ENCODE measurements around the gene PDE10A. TPM values are rescaled to one million over a fixed set of nuclear protein-coding genes. Genes with fewer than 3 reads are reported as not detected.
"Not testable (repeated sequence)": the region's sequence is repeated elsewhere in the genome, so short reads cannot be mapped to it uniquely, and the experiment has no call there.

PDE10A gene
- total RNA-seq, 4 donors from 2014 or later, result 2.9 to 8.8 (median 3.9) TPM

DNA sequence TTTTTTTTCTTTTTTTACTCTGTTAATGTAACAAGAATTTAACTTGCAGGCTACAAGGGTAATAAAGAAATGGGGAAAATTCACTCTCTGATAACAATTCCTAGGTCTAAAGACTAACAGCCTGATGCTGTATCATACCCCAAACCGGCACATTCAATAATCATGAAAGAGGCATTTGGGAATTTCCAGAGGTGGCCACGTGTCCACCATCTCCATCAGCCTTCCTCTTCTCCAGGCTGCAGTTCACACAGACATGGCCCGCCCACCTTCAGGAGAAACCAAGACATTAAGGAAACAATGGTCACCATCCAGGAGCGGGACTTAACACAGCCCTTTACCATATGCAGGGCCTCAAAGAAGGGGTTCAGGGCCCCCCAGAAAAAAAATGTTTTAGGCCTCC, 44.8 kb downstream of the PDE10A start:
- Histone ChIP-seq H3K9me3 (no peaks in the 10 kb centered on the region), H3K27ac (replicated peaks in 1 of 4) (no peak overlapping the region), H3K27me3 (no peaks in the 10 kb centered on the region), H3K36me3 (no peaks in the 10 kb centered on the region), H3K4me3 (no peak overlapping the region), H3K4me1 (no peaks in the 10 kb centered on the region)
- intact Hi-C loops (cut with DNase I), result no loop called here
- WGBS, result 90% methylated on average over 4 of the region's 4 CpGs
- TF ChIP-seq POLR2AphosphoS5 (IDR thresholded peaks at IDR 0.05) (no peak), POLR2A (IDR thresholded peaks at IDR 0.05; ENCODE audit: low read depth) (no peak), EP300 (IDR thresholded peaks at IDR 0.05) (no peak)
- TF ChIP-seq, protein P1, sequence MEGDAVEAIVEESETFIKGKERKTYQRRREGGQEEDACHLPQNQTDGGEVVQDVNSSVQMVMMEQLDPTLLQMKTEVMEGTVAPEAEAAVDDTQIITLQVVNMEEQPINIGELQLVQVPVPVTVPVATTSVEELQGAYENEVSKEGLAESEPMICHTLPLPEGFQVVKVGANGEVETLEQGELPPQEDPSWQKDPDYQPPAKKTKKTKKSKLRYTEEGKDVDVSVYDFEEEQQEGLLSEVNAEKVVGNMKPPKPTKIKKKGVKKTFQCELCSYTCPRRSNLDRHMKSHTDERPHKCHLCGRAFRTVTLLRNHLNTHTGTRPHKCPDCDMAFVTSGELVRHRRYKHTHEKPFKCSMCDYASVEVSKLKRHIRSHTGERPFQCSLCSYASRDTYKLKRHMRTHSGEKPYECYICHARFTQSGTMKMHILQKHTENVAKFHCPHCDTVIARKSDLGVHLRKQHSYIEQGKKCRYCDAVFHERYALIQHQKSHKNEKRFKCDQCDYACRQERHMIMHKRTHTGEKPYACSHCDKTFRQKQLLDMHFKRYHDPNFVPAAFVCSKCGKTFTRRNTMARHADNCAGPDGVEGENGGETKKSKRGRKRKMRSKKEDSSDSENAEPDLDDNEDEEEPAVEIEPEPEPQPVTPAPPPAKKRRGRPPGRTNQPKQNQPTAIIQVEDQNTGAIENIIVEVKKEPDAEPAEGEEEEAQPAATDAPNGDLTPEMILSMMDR (IDR thresholded peaks at IDR 0.05), result no peak
- DNase-seq (ENCODE audit: extremely low spot score), result no peak

DNA sequence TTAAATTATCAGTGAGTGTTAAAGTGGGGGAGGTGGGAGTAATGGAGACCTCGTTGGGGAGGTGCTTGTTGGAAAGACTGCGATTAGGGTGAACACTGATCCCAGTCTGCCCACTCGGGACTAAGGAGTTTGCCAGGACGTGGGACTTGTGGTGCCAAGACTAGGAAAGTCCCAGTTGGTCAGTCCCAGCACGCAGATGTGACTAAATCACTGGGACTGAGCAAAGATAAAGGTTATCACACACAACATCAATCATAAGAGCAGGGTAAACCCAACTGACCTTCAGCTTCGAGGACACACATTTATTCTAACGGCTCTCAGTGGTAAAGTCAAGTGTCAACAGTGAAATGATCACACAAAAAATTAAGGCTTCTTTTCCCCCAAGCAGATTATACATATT, 45.5 kb downstream of the PDE10A start:
- intact Hi-C loops (cut with DNase I), result no loop called here
- Histone ChIP-seq H3K36me3 (no peaks in the 10 kb centered on the region), H3K9me3 (no peaks in the 10 kb centered on the region), H3K27me3 (no peaks in the 10 kb centered on the region), H3K27ac (replicated peaks in 1 of 4) (no peak overlapping the region), H3K4me1 (no peaks in the 10 kb centered on the region), H3K4me3 (no peak overlapping the region)
- TF ChIP-seq POLR2AphosphoS5 (IDR thresholded peaks at IDR 0.05) (no peak), POLR2A (IDR thresholded peaks at IDR 0.05; ENCODE audit: low read depth) (no peak), EP300 (IDR thresholded peaks at IDR 0.05) (no peak)
- TF ChIP-seq, protein P1 (IDR thresholded peaks at IDR 0.05), result no peak
- 88% methylated on average over 7 of the region's 7 CpGs for whole genome bisulfite sequencing
- DNase-seq (ENCODE audit: extremely low spot score), result peak; percentile 60

DNA sequence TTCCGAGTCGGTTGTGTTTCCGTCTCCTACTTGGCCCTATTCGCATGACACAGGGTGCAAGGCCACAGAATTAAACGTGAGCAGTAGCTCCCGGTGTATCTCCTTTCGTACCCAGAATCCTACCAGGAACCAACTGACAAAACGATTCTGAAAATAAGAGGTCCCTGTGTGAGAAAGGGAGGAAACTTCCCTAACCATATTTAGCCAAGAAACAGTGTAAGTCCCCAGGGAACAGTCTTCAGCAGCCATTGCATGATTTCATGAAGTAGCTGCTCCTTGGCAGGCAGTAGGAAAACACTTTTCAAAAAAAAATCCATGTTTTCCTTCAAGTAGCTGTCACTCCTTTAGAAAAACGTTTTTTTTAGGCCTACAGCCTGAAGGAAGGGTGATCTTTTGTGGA, 46.9 kb downstream of the PDE10A start:
- Histone ChIP-seq H3K9me3 (no peaks in the 10 kb centered on the region), H3K27me3 (no peaks in the 10 kb centered on the region), H3K27ac (replicated peaks in 1 of 4) (peak overlapping the region in 3 of 4 donors; percentile 4 to 50 (median 9)), H3K36me3 (no peaks in the 10 kb centered on the region), H3K4me3 (peak overlapping the region; percentile 22 to 41 (median 30)), H3K4me1 (no peaks in the 10 kb centered on the region)
- WGBS, result 50% methylated on average over 9 of the region's 9 CpGs
- DNase-seq (ENCODE audit: extremely low spot score), result peak; percentile 68
- TF ChIP-seq POLR2A (IDR thresholded peaks at IDR 0.05; ENCODE audit: low read depth) (no peak), EP300 (IDR thresholded peaks at IDR 0.05) (no peak), POLR2AphosphoS5 (IDR thresholded peaks at IDR 0.05) (no peak)
- TF ChIP-seq, protein P1 (IDR thresholded peaks at IDR 0.05), result no peak
- intact Hi-C loops (cut with DNase I), result no loop called here

DNA sequence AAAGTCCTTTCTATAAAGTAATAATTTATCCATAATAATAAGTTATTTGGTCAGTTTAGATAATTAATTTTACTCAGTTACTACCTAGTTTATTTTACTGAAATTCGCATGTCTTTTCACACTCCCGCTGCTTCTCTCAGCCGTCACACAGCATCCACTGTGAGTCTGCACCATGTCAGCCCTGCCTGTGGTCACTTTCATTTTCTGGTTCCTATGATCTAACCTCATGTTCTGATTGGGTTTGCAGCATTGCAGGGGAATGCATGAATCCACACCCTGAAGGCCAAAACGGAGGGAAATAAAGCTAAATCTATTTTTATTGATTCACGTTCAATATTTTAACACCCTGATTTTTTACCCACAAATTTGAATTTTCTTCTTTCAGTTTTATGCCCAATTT, 47.4 kb downstream of the PDE10A start:
- Histone ChIP-seq H3K36me3 (no peaks in the 10 kb centered on the region), H3K9me3 (no peaks in the 10 kb centered on the region), H3K27ac (replicated peaks in 1 of 4) (peak overlapping the region in 3 of 4 donors; percentile 4 to 50 (median 9)), H3K4me1 (no peaks in the 10 kb centered on the region), H3K27me3 (no peaks in the 10 kb centered on the region), H3K4me3 (peak overlapping the region; percentile 22 to 41 (median 30))
- intact Hi-C loops (cut with DNase I), result no loop called here
- DNase-seq (ENCODE audit: extremely low spot score), result peak; percentile 4
- WGBS, result 62% methylated on average over 5 of the region's 5 CpGs
- TF ChIP-seq, protein P1 (IDR thresholded peaks at IDR 0.05), result no peak

DNA sequence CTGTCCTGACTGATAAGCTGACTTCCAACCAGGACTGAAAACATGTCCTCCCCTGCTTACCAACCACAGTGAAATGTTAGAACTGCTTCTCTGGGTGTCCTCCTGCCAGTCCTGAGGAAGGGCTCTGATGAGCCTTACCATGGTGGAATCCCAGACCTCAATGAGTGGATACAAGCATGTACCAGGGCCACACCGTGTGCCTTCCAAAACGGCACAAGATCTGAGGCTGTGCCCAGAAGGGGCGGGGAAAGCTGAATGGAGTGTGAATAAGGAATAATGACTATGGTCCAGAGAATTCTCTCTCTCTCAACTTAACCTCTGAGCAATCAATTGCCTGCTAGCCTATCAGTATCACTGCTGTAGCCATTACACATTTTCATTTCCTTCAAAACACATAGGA, 51.7 kb downstream of the PDE10A start:
- H3K27me3 ChIP-seq, result no peaks in the 10 kb centered on the region
- DNase-seq (ENCODE audit: extremely low spot score), result peak; percentile 31
- intact Hi-C loops (cut with DNase I), result no loop called here
- no peaks in the 10 kb centered on the region for H3K36me3 ChIP-seq
- H3K9me3 ChIP-seq, result no peaks in the 10 kb centered on the region
- TF ChIP-seq, protein P1 (IDR thresholded peaks at IDR 0.05), result no peak
- TF ChIP-seq POLR2A (IDR thresholded peaks at IDR 0.05; ENCODE audit: low read depth) (no peak), POLR2AphosphoS5 (IDR thresholded peaks at IDR 0.05) (no peak), EP300 (IDR thresholded peaks at IDR 0.05) (no peak)
- H3K4me1 ChIP-seq, result no peaks in the 10 kb centered on the region
- no peak overlapping the region for H3K27ac ChIP-seq (replicated peaks in 1 of 4)
- no peak overlapping the region for H3K4me3 ChIP-seq
- 77% methylated on average over 3 of the region's 3 CpGs for WGBS

DNA sequence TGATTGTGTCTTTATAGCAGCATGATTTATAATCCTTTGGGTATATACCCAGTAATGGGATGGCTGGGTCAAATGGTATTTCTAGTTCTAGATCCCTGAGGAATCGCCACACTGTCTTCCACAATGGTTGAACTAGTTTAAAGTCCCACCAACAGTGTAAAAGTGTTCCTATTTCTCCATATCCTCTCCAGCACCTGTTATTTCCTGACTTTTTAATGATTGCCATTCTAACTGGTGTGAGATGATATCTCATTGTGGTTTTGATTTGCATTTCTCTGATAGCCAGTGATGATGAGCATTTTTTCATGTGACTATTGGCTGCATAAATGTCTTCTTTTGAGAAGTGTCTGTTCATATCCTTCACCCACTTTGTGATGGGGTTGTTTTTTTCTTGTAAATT, 54.5 kb downstream of the PDE10A start:
- H3K9me3 ChIP-seq; DNase-seq (ENCODE audit: extremely low spot score); intact Hi-C loops (cut with DNase I); H3K27ac ChIP-seq (replicated peaks in 1 of 4); H3K4me3 ChIP-seq; H3K27me3 ChIP-seq; H3K36me3 ChIP-seq; H3K4me1 ChIP-seq: not testable (repeated sequence)
- WGBS, result 69% methylated on average over 1 of the region's 1 CpG

Data from esophagus muscularis mucosa (tissue), 4 donors.